Left colon (tissue), 2 donors: ENCODE measurements around the gene C9orf153. TPM values are rescaled to one million over a fixed set of nuclear protein-coding genes. Genes with fewer than 3 reads are reported as not detected.
"Not testable (repeated sequence)": the region's sequence is repeated elsewhere in the genome, so short reads cannot be mapped to it uniquely, and the experiment has no call there.

Source experiments
- ATAC-seq: fragments of 200-7000 bp; cut with Tn5 transposase; one replicate; pipeline ENCODE4 v1.9.1; 2020; ENCODE audit warnings: mild to moderate bottlenecking, moderate library complexity
- DNase-seq, 2 donors: peaks; one replicate each; pipeline ENCODE4 v3.0.0-alpha.2; 2020
- intact Hi-C, 2 donors: fragments of 100-400 bp; cut with DNase I in 1 of 2; cut with micrococcal nuclease in 1 of 2; formaldehyde crosslinking; loops; one replicate each; pipeline versions ENCODE4 v1.11.2 to v1.14.0; 2022; cut with DNase I, micrococcal nuclease
- total RNA-seq, 2 donors: library from RNA; stranded (reverse); fragmentation: NEBNext Ultra II Directional; extraction: Animal tissue kit (Norgen Biotek cat#: 25700); gene quantifications; one replicate each; pipeline ENCODE4 v1.2.1, GENCODE V29; 2021
- donor health status: DM: no; HTN: no; CAD: no.
- donor health status: DM: yes; HTN: yes; CAD: no.

Gene C9orf153
- total RNA-seq, 2 donors from 2014 or later, result 0.20 TPM; not detected in 1

GRCh38 chr9:86202338-86202882, 57.0 kb downstream of the C9orf153 start:
- ATAC-seq (peak; percentile 72), DNase-seq (peak in 1 of 2 donors; percentile 6)
- intact Hi-C loops, result no loop called here

GRCh38 chr9:86201474-86202337, 57.8 kb downstream of the C9orf153 start:
- intact Hi-C loops, result no loop called here
- DNase-seq (no peak), ATAC-seq (peak; percentile 6)

GRCh38 chr9:86200599-86201162, 58.8 kb downstream of the C9orf153 start:
- ATAC-seq (no peak), DNase-seq (no peak)
- intact Hi-C loops, result no loop called here

DNA sequence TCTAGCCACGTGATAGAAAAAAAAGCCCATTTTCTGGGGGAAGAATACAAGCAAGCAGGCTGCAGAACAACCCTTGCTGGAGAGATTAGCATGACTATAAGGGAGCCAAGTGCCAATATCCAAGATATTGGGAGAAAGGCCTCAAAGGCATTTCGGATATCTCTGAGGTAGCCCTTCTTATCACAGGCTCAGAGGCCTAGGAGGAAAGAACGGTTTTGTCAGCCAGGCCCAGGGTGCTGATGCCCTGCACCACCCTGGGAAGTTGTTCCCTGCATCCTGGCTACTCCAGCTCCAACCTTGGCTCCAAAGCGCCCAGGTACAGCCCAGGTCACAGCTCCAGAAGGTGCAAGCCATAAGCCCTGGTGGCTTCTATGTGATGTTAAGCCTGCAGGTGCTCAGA, 66.4 kb downstream of the C9orf153 start:
- no peak for ATAC-seq
- no peak for DNase-seq
- intact Hi-C loops, result no loop called here

GRCh38 chr9:86190700-86191099, 68.8 kb downstream of the C9orf153 start:
- ATAC-seq, intact Hi-C loops, DNase-seq: not testable (repeated sequence)

DNA sequence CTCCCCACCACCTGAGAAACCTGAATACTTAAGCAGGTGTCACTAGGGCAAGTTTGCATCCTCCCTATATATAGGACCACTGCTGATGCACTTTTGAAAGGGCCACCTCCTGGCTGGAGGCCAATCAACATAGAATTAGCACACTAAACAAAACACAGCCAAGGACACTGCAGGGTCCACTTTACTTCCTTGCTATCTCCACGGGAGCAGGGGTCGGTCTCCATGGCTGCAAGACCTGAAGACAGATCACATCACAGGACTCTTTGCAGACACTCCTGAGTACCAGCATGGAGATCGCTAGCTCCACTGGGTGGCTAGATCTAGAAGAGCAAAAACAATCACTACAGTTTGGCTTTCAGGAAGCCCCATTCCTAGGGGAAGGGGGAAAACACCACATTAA, 72.3 kb downstream of the C9orf153 start:
- ATAC-seq (peak; percentile 49), DNase-seq (peak in 1 of 2 donors; percentile 5)
- intact Hi-C loops, result no loop called here

DNA sequence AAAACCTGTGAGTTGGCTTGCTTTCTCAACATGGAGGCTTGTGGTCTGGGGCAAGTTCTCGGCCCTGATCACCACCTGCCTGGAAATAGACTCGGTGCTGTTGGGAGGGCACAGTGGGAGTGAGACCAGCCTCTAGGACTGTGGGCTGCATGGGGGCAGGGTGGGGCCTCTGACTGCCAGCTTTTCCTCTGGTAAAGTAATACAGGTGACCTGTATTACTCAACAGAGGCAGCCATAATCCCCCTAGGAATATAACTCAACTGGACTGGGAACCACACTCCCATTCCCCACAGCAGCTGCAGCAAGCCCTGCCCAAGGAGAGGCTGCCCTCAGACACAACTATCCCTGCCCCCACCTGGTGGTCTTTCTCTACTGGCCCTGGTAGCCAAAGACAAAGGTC, 72.8 kb downstream of the C9orf153 start:
- DNase-seq, result no peak
- intact Hi-C loops, result no loop called here
- ATAC-seq, result no peak

GRCh38 chr9:86185872-86186271, 73.6 kb downstream of the C9orf153 start:
- ATAC-seq, result no peak
- DNase-seq, result no peak
- intact Hi-C loops, result no loop called here

DNA sequence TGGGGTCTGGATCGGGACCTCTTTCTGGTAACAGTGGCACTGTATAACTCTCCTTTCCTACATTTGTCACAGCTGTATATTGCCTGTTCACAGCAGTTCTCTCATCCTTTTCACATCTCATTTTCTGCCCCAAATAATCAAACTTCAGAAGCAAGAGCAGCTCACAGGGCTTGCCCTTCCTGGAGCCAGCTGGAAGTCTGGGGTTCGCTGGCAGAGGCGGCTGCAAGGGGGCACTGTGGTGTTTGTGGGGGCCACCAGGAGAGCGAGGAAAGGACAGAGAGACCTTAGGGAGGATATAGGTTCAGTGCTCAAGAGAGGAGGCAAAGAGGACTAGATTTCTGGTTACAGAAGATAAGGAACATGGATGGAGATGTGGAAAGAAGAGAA, 75.3 kb downstream of the C9orf153 start:
- no peak for ATAC-seq

GRCh38 chr9:86183229-86184137, 76.0 kb downstream of the C9orf153 start:
- no peak for ATAC-seq
- DNase-seq, result no peak
- intact Hi-C loops, result no loop called here

More for the DNA sequence above, 75.3 kb downstream of the C9orf153 start:
- no peak for DNase-seq
- intact Hi-C loops, result no loop called here

- no peak for DNase-seq
- intact Hi-C loops, result no loop called here
- ATAC-seq, result no peak
Measured at GRCh38 chr9:86181379-86182315, 77.8 kb downstream of the C9orf153 start.

GRCh38 chr9:86178503-86178902, 81.0 kb downstream of the C9orf153 start:
- ATAC-seq, result no peak
- DNase-seq, result no peak
- intact Hi-C loops, result no loop called here

- no peak for ATAC-seq
- no peak for DNase-seq
- intact Hi-C loops, result no loop called here
Measured at GRCh38 chr9:86177995-86178394, 81.5 kb downstream of the C9orf153 start.

- intact Hi-C loops, result no loop called here
- DNase-seq, result peak in 1 of 2 donors; percentile 13
- ATAC-seq, result peak; percentile 64
Measured at GRCh38 chr9:86176468-86176867, 83.0 kb downstream of the C9orf153 start.

GRCh38 chr9:86175743-86176456, 83.6 kb downstream of the C9orf153 start:
- intact Hi-C loops, result no loop called here
- no peak for ATAC-seq

GRCh38 chr9:86175223-86175622, 84.2 kb downstream of the C9orf153 start:
- DNase-seq, result no peak
- intact Hi-C loops, result no loop called here
- no peak for ATAC-seq

More at GRCh38 chr9:86175743-86176456, 83.6 kb downstream of the C9orf153 start:
- no peak for DNase-seq
